Stimulated activated memory B cell treated with anti-CD40 and anti-IgM and Interleukin-4, amounts not matched to agents 10 μg/mL and 1 μg/mL and 100 μg/mL, for 72 hours (primary cell): Measurements from ENCODE around the gene APOBEC3A.
"Not testable (repeated sequence)": the region's sequence is repeated elsewhere in the genome, so short reads cannot be mapped to it uniquely, and the experiment has no call there.

Experiments used
- ATAC-seq: fragments of 150-1000 bp; cut with Tn5 transposase; 2 replicates; pipeline ENCODE4 v1.10.0; 2021
- H3K27ac Mint-ChIP-seq: one replicate; pipeline ENCODE4 v1.8.0; 2022; ENCODE audit warnings: mild to moderate bottlenecking, mixed read lengths
- H3K27me3 Mint-ChIP-seq: one replicate; pipeline ENCODE4 v1.8.0; 2022; ENCODE audit warnings: mixed read lengths
- H3K36me3 Mint-ChIP-seq: one replicate; pipeline ENCODE4 v1.8.0; 2022; ENCODE audit warnings: mixed read lengths
- H3K4me1 Mint-ChIP-seq: one replicate; pipeline ENCODE4 v1.8.0; 2022; ENCODE audit warnings: mixed read lengths
- H3K4me3 Mint-ChIP-seq: one replicate; pipeline ENCODE4 v1.8.0; 2022; ENCODE audit warnings: mild to moderate bottlenecking, moderate library complexity, mixed read lengths
- H3K9me3 Mint-ChIP-seq: one replicate; pipeline ENCODE4 v1.8.0; 2022; ENCODE audit warnings: mixed read lengths

The APOBEC3A gene

DNA sequence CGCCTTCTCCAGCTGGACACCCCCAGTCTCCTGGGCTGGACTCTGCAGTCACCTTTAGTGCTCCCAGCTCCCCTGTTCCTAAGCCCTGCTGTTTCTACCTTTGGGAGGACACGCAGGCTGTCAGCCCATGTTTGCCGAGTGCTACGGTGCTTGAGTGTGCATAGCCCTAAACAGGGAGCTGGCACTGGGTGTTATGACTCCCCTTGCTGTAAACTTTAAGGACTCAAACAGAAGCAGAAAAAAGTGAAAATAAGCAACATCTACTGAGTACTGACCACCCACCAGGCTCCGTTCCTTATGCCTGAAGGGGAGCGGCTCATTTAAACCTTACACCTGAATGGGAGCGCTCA, 17.4 kb downstream of the APOBEC3A start:
- no peaks in the 10 kb centered on the region for H3K36me3 Mint-ChIP-seq
- no peaks in the 10 kb centered on the region for H3K9me3 Mint-ChIP-seq
- H3K4me1 Mint-ChIP-seq: no peaks in the 10 kb centered on the region
- no peak for ATAC-seq
- no peak overlapping the region for H3K4me3 Mint-ChIP-seq
- H3K27me3 Mint-ChIP-seq: peaks cover 11% of the 10 kb centered on the region
- H3K27ac Mint-ChIP-seq: no peak overlapping the region

DNA sequence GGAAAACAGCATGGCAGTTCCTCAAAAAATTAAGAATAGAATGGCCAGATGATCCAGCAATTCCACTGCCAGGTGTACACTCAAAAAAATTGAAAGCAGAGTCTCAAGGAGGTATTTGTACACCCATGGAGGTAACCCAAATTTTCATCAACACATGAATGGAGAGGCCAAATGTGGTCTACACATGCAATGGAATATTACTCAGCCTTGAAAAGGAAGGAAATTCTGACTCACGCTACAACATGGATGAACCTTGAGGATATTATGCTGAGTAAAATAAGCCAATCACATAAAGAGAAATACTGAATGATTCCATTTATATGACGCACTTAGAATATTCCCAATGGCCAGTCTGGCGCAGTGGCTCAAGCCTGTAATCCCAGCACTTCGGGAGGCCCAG, 19.9 kb downstream of the APOBEC3A start:
- H3K9me3 Mint-ChIP-seq, H3K27me3 Mint-ChIP-seq, H3K4me3 Mint-ChIP-seq, H3K36me3 Mint-ChIP-seq, H3K27ac Mint-ChIP-seq, ATAC-seq: not testable (repeated sequence)
- H3K4me1 Mint-ChIP-seq: peaks cover 11% of the 10 kb centered on the region

DNA sequence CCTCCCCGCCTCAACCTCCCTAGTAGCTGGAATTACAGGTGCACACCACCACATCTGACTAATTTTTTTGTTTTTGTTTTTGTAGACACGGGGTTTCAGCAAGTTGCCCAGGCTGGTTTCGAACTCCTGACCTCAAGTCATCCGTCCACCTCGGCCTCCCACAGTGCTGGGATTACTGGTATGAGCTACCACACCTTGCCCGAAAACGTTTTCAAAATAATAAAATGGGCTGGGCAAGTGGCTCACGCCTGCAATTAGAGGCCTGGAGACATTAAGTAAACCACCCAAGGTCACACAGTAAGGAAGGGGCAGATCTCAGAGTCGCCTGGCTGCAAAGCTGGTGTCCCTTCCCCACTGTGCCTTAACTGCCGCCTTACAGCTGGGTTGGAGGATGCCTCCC, 23.2 kb downstream of the APOBEC3A start:
- H3K9me3 Mint-ChIP-seq, ATAC-seq, H3K36me3 Mint-ChIP-seq: not testable (repeated sequence)

DNA sequence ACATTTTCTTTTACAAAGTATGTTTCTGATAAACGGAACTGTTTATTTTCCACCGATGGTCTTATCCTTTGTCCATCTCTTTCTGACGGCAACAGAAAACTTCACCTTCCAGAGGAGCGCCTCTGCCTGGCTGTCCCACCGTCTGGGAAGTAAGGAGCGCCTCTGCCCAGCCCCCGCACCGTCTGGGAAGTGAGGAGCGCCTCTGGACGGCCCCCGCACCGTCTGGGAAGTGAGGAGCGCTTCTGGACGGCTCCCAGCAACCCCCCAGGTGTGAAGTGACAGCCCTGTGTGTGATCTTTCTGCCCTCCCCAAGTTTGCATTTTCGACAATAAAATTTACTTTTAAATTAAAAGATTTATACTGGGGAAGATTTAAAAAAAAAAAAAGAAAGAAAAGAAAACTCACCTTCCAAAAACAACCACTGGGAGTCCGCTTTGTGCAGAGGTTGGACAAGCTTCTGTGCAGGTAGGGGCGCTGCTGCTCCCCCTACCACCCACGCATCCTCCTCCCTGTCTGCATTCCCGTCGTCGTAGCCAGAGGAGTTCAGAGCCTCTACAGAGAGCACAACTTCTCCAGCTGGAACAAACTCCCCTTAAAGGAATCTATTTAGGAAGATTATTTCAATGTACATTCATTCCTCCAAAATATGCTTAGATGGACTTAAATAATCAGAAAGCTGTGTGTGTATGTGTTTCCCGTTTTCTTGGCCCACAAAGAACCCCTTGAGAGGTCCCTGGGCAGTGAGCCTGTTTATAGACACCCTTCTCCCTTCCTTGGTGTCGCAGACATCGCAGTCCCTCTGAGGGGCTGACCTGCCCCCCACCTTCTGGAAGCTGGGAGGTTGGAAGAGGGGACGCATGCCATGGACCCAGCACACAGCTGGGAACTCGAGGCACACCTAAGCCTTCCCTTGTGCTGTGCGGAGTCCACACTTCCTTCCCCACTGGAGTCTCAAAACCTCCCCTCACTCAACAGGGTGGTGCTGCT, 23.9 kb downstream of the APOBEC3A start:
- peaks cover 31% of the 10 kb centered on the region for H3K4me1 Mint-ChIP-seq
- H3K9me3 Mint-ChIP-seq: no peaks in the 10 kb centered on the region
- no peak for ATAC-seq
- no peaks in the 10 kb centered on the region for H3K36me3 Mint-ChIP-seq
- peak overlapping the region; percentile 90 for H3K4me3 Mint-ChIP-seq
- H3K27ac Mint-ChIP-seq: peak overlapping the region; percentile 88
- H3K27me3 Mint-ChIP-seq: no peaks in the 10 kb centered on the region

More for the DNA sequence above, 23.2 kb downstream of the APOBEC3A start:
- H3K27ac Mint-ChIP-seq, H3K27me3 Mint-ChIP-seq, H3K4me3 Mint-ChIP-seq: not testable (repeated sequence)
- peaks cover 27% of the 10 kb centered on the region for H3K4me1 Mint-ChIP-seq

DNA sequence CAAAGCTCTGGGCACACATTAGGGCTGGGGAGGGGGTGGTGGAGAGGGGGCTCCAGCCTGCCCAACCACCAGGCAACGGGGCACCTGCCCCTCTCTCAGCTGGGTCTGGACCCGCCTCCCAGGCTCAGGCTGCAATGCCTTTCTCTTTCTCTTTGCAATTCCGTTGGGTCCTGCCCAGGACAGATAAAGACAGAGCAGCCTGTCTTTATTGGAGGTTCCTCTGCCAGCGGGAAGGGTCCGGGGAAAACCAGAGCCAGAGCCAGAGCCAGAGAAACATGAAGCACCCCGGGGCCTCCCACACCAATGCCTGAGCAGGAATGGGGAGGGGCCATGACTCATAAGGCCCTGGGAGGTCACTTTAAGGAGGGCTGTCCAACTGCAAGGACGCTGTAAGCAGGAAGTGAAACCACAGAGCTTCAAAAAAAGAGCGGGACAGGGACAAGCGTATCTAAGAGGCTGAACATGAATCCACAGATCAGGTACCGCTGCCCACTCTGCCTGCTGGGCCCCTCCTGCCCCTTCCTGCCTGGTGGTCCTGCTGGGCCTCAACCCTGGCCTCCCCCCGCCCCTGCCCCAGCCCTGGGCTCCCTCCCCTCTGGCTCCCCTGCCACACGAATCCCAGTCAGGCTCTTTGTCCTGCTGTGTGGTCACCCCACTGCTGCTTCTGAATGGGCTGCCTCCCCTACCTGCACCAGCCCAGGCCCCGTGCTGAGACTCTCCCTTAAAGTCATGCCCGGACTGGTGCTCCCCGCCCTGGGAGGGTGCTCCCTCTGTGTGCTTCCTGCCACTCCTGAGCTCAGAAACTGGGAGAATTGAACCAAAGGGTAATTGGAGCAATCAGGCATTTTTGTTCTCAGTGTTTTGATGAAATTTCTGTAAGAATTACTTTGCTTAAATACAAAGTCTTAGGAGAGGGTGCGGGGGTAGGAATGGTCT, 24.9 kb downstream of the APOBEC3A start, which contains the start of gene APOBEC3B:
APOBEC3B (plus strand) TSS at position 356 of the 936 bp plus-strand sequence; CDS start at position 463, 107 bp downstream.
- ATAC-seq: peak; percentile 87
- H3K9me3 Mint-ChIP-seq: no peaks in the 10 kb centered on the region
- H3K4me1 Mint-ChIP-seq: peaks cover 31% of the 10 kb centered on the region
- H3K27me3 Mint-ChIP-seq: no peaks in the 10 kb centered on the region
- H3K27ac Mint-ChIP-seq: peak within 1 kb of the TSS; percentile 88
- H3K36me3 Mint-ChIP-seq: no peaks in the 10 kb centered on the region
- H3K4me3 Mint-ChIP-seq: peak within 1 kb of the TSS; percentile 90

DNA sequence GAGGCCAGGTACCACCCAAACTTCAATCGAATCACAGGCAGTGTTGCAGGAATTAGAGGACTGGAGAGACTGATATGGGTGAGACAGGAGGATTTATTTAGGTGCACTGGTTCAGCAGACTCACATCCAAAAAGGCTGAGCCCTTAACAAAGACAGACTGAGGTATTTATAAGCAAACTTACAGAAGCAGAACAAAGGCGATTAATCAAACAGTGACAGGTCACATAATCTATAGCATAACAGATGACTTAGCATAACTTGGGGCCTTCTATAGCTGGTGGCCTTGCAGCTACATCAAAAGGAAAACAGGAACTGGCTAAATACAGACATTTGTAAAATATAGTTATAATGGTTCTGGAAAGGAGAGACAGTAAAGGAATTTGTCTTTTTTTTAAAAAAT, 26.8 kb downstream of the APOBEC3A start:
- Mint-ChIP-seq H3K4me1 (peaks cover 42% of the 10 kb centered on the region), H3K27ac (no peak overlapping the region)
- ATAC-seq: no peak

DNA sequence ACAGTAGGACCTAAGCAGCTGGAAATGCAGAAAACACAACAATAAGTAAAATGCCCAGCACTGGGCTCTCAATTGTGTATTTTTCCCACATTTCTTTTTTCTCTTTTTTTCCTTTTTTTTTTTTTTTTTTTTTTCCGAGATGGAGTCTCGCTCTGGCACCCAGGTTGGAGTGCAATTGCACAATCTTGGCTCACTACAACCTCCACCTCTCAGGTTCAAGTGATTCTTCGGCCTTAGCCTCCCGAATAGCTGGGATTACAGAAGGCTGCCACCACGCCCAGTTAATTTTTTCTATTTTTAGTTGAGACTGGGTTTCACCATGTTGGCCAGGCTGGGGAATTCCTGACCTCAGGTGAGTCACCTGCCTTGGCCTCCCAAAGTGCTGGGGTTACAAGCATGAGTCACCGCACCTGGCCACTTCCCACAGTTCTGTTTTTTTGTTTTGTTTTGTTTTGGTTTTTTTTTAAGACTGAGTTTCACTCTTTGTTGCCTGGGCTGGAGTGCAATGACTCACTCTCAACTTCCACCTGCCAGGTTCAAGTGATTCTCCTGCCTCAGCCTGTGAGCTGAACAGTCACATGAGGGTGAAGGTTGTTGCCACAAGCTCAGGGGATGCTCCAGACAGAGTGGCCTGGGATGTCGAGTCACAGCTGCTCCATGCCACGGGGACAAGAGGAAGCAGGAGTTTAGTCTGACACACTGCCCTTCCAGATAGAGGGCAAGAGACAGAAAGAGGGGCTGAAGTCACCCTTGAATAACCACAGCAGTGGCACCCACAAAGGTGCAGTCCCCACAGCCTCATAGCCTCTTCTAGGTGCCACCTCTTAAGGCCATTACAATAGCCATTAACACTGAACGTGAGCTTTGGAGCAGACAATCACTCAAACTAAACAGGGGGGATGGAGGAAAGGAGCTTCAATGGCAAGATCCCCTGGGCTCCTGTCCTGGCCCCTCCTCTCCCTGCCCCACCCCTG, 27.7 kb downstream of the APOBEC3A start:
- peak; percentile 84 for ATAC-seq
- peak overlapping the region; percentile 70 for H3K27ac Mint-ChIP-seq
- not testable (repeated sequence) for H3K9me3 Mint-ChIP-seq, H3K36me3 Mint-ChIP-seq, H3K27me3 Mint-ChIP-seq
- peak overlapping the region; percentile 16 for H3K4me3 Mint-ChIP-seq
- peaks cover 47% of the 10 kb centered on the region for H3K4me1 Mint-ChIP-seq

More for the DNA sequence above, 26.8 kb downstream of the APOBEC3A start:
- Mint-ChIP-seq H3K4me3 (no peak overlapping the region), H3K9me3 (no peaks in the 10 kb centered on the region), H3K27me3 (no peaks in the 10 kb centered on the region), H3K36me3 (no peaks in the 10 kb centered on the region)

DNA sequence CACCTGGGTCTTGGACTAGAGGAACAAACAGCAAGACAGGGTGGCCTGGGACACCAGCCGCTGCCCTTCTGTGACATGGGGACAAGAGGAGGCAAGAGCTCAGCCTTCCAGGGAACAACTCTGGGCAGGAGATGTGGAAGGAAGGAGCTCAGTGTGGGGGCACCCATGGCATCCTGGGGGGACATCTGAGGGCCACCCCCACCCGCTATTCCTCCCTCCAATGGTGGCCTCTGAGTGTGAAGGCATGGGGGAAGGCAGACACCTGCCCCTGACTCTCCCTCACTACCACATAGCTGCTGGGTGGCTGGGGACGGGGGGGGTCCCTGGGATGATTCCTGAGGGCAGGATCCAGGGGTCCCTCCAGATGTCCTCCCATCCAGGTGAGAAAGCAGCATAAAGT, 29.2 kb downstream of the APOBEC3A start:
- H3K4me1 Mint-ChIP-seq: peaks cover 43% of the 10 kb centered on the region

DNA sequence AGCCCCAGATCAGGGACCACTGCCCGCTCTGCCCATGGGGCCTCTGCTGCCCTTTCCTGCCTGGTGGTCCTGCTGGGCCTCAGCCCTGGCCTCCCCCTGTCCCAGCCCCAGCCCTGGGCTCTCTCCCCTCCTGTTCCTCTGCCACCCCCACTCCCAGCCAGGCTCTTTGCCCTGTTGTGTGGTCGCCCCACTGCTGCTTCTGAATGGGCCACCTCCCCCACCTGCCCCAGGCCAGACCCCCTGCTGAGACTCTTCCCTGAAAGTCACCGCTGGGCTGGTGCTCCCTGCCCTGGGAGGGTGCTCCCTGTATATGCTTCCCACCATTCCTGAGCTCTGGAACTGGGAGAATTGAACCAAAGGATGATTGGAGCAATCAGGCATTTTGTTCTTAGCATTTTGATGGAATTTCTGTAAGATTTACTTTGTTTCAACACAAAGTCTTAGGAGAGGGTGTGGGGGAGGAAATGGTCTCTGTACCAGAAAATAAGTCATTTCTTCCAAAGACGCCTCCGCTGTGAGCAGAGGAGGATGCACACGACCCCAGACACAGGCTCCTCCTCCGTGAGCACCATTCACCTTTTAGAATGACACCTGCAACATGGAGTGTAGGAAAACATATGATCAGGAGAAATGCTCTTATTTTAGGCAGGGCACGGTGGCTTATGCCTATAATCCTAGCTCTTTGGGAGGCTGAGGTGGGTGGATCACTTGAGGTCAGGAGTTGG, 29.9 kb downstream of the APOBEC3A start:
- Mint-ChIP-seq H3K27ac (peak overlapping the region; percentile 70), H3K4me1 (peaks cover 36% of the 10 kb centered on the region), H3K4me3 (no peak overlapping the region), H3K36me3 (no peaks in the 10 kb centered on the region), H3K27me3 (peaks cover 3% of the 10 kb centered on the region), H3K9me3 (no peaks in the 10 kb centered on the region)
- ATAC-seq: no peak

More for the DNA sequence above, 29.2 kb downstream of the APOBEC3A start:
- H3K9me3 Mint-ChIP-seq: no peaks in the 10 kb centered on the region
- ATAC-seq: no peak
- H3K27me3 Mint-ChIP-seq: no peaks in the 10 kb centered on the region
- H3K4me3 Mint-ChIP-seq: no peak overlapping the region
- H3K36me3 Mint-ChIP-seq: no peaks in the 10 kb centered on the region
- H3K27ac Mint-ChIP-seq: peak overlapping the region; percentile 70

DNA sequence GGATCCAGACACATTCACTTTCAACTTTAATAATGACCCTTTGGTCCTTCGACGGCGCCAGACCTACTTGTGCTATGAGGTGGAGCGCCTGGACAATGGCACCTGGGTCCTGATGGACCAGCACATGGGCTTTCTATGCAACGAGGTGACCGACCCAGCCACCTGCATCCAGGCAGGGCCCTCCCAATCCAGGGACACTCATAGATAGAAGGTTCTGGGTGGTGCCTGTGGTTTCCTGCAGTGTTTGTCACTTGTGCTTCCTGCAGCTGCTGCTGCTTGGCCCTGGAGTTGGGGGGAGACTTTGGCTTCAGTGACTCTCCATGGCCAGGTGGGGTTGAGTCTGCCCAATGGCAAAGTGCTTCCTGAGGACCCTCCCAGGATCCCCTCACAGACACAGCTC, 32.1 kb downstream of the APOBEC3A start:
- Mint-ChIP-seq H3K27ac (peak overlapping the region; percentile 57), H3K36me3 (no peaks in the 10 kb centered on the region), H3K4me3 (no peak overlapping the region), H3K9me3 (no peaks in the 10 kb centered on the region), H3K4me1 (peaks cover 43% of the 10 kb centered on the region), H3K27me3 (peaks cover 23% of the 10 kb centered on the region)
- no peak for ATAC-seq

DNA sequence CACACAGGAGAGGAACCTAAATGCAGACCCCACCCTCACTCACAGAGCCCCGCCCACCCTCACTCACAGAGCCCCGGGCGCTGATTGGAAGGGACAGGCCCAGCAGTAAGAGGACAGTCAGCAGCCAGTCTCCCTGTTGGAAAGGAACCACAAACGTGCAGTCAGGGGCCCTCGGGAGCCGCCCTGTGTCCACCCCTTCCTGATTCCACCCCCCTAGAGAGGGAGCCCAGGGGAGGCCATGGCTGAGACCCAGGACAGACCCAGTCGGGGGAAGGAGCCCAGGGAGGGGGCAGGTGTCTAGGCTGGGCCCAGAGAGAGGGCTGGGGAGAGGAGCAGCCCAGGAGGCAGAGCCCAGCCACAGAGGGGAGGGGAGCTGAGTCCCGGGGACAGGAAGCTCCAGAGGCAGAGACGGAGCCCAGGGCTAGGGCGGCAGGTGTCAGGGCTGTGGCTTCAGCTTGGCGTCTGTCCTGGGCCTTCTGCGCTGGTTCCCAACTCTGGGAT, 35.5 kb downstream of the APOBEC3A start:
- H3K36me3 Mint-ChIP-seq, H3K9me3 Mint-ChIP-seq, H3K4me3 Mint-ChIP-seq, H3K27ac Mint-ChIP-seq: not testable (repeated sequence)
- Mint-ChIP-seq H3K27me3 (peaks cover 53% of the 10 kb centered on the region), H3K4me1 (peaks cover 29% of the 10 kb centered on the region)
- ATAC-seq: peak; percentile 38

DNA sequence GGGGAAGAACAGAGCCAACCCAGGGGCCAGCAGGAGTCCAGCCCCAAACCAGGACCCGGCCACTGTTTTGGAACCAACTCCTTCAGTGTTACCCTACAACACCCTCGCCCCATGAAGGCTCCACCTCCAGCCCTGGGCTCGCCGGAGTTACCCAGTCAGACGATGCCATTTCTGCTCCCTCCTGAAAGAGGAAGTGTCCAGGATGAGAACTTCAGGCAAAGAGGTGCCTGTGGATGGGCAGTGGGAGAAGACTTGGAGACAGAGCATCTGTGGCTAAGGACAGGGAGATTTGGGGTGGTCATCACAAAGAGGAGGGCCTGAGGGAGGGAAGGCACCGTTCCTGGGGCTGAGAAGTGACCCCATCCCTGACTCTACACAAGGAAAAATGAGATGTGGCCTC, 38.7 kb downstream of the APOBEC3A start:
- Mint-ChIP-seq H3K4me3 (no peak overlapping the region), H3K4me1 (peaks cover 13% of the 10 kb centered on the region), H3K27ac (no peak overlapping the region), H3K36me3 (no peaks in the 10 kb centered on the region), H3K9me3 (peaks cover 3% of the 10 kb centered on the region), H3K27me3 (peaks cover 54% of the 10 kb centered on the region)
- ATAC-seq: no peak

DNA sequence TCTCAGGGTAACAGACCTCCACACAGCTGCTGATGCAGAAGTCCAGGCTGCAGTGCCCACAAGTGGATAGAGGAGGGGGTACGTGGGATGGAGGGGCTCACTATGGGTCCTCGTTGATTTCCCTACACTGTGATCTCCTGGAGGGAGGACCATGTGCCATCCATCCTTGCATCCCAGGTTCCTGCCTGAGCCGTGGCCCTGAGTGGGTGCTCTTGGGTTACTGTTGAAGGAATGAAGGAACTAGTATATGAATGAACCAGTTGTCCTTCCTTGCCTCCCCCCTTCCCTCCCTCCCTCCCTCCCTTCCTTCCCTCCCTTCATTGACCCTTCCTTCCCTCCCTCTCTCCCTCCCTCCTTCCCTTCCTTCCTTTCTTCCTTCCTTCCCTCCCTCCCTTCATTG, 40.1 kb downstream of the APOBEC3A start:
- H3K4me3 Mint-ChIP-seq: no peak overlapping the region

More for the DNA sequence above, 40.1 kb downstream of the APOBEC3A start:
- peaks cover 49% of the 10 kb centered on the region for H3K27me3 Mint-ChIP-seq
- H3K27ac Mint-ChIP-seq: no peak overlapping the region
- peaks cover 3% of the 10 kb centered on the region for H3K9me3 Mint-ChIP-seq
- H3K4me1 Mint-ChIP-seq: peaks cover 13% of the 10 kb centered on the region
- H3K36me3 Mint-ChIP-seq: no peaks in the 10 kb centered on the region
- ATAC-seq: no peak
